Measurements from ENCODE around the gene NUP54. TPM values are rescaled to one million over a fixed set of nuclear protein-coding genes. Genes with fewer than 3 reads are reported as not detected.

NUP54 gene
- total and polyA plus RNA-seq, 2 of the 8 experiments (the other 6 are each of a cell fraction or from before 2014, with no cell fraction given), result 51.4 to 103 TPM

- TF ChIP-seq ATF3 (IDR thresholded peaks at IDR 0.05; ENCODE audit: insufficient read depth, low read depth, low read length), result no peak
- TF ChIP-seq EP300 (IDR thresholded peaks at IDR 0.05; ENCODE audit: borderline replicate concordance in 1 of 2, low read depth in 2 of 2, low read length in 2 of 2), result no peak
- no peak for TF ChIP-seq HDAC2 (IDR thresholded peaks at IDR 0.05; ENCODE audit: borderline replicate concordance in 1 of 2, low read depth in 2 of 2, low read length in 2 of 2)
- TF ChIP-seq SIN3A (conservative IDR thresholded peaks at IDR 0.05 in 1 of 2, IDR thresholded peaks at IDR 0.05 in 1 of 2; ENCODE audit: low read depth in 1 of 2, low read length in 2 of 2), result peak; percentile 50 to 94; a peak in 3 of 4 replicates
- TF ChIP-seq CEBPB (IDR thresholded peaks at IDR 0.05; ENCODE audit: low read depth, low read length), result no peak
- TF ChIP-seq SP1 (IDR thresholded peaks at IDR 0.05; ENCODE audit: low read depth, low read length), result no peak
- peak; percentile 92 for TF ChIP-seq YY1 (IDR thresholded peaks at IDR 0.05; ENCODE audit: low read depth, low read length)
- TF ChIP-seq TAF7 (optimal IDR thresholded peaks at IDR 0.05; ENCODE audit: borderline replicate concordance, low read depth, low read length), result no peak
- no peak for TF ChIP-seq CTBP2 (IDR thresholded peaks at IDR 0.05; ENCODE audit: borderline replicate concordance, insufficient read depth, insufficient read length, low read length)
- no peak for TF ChIP-seq RFX5 (IDR thresholded peaks at IDR 0.05; ENCODE audit: borderline replicate concordance, low read depth, low read length)
- TF ChIP-seq SP4 (IDR thresholded peaks at IDR 0.05; ENCODE audit: low read length), result no peak
- TF ChIP-seq SIX5 (IDR thresholded peaks at IDR 0.05; ENCODE audit: low read depth, low read length), result no peak
- TF ChIP-seq TEAD4 (IDR thresholded peaks at IDR 0.05; ENCODE audit: low read depth, low read length), result no peak
Observed at GRCh38 chr4:76087007-76087769, 61.0 kb downstream of the NUP54 start (continued).

Data from H1 (cell line).